A673 (cell line): ENCODE measurements around the gene KRT79. TPM values are rescaled to one million over a fixed set of nuclear protein-coding genes. Genes with fewer than 3 reads are reported as not detected.

Experiments used
- BruUV-seq: library from RNA; stranded (reverse); fragments of 400-500 nt; replicated peaks from 2 replicates; lab custom pipeline; 2021; lab: Mats Ljungman, UMichigan
- CTCF ChIA-PET: fragments of 300-600 bp; sonication (Branson Sonifier 250); formaldehyde crosslinking; loops from one replicate; lab custom pipeline; 2022; ENCODE audit warnings: antibody characterized with exemption; lab: Charles Lee
- POLR2A ChIA-PET: fragments of 300-600 bp; sonication (Branson Sonifier 250); formaldehyde crosslinking; loops from one replicate; lab custom pipeline; 2022; ENCODE audit warnings: antibody characterized with exemption; ENCODE audit not compliant: low non-redundant PET; lab: Charles Lee
- DNase-seq: peaks from one replicate; pipeline ENCODE4 v3.0.0-alpha.2; 2015; ENCODE audit warnings: low spot score
- H3K27ac ChIP-seq: fragments of 200-600 bp; sonication (generic); 2 replicates; pipeline ENCODE4 v1.5.1; 2016; ENCODE audit warnings: mixed run types, low read depth, mild to moderate bottlenecking, mixed read lengths, antibody characterized with exemption, low read length; ENCODE audit not compliant: poor library complexity, severe bottlenecking
- H3K27me3 ChIP-seq: fragments of 200-600 bp; sonication (generic); replicated peaks from 2 replicates; pipeline ENCODE4 v1.6.1; 2017; ENCODE audit warnings: mixed run types, low read depth, mild to moderate bottlenecking, mixed read lengths, antibody characterized with exemption, low read length; ENCODE audit not compliant: insufficient read depth, poor library complexity
- H3K36me3 ChIP-seq: fragments of 200-600 bp; sonication (generic); 2 replicates; pipeline ENCODE4 v1.6.1; 2016; ENCODE audit warnings: mixed run types, mild to moderate bottlenecking, mixed read lengths, antibody characterized with exemption, low read length; ENCODE audit not compliant: insufficient read depth, poor library complexity, severe bottlenecking
- H3K4me1 ChIP-seq: fragments of 200-600 bp; sonication (generic); 2 replicates; pipeline ENCODE4 v1.6.1; 2017; ENCODE audit warnings: mixed run types, mild to moderate bottlenecking, mixed read lengths, antibody characterized with exemption, low read length; ENCODE audit not compliant: insufficient read depth, poor library complexity, severe bottlenecking
- H3K4me3 ChIP-seq: fragments of 200-600 bp; sonication (generic); 2 replicates; pipeline ENCODE4 v1.5.1; 2016; ENCODE audit warnings: low read depth, mixed run types, mild to moderate bottlenecking, mixed read lengths, low read length; ENCODE audit not compliant: poor library complexity, severe bottlenecking
- H3K9me3 ChIP-seq: fragments of 200-600 bp; sonication (generic); 2 replicates; pipeline ENCODE4 v1.6.1; 2016; ENCODE audit warnings: mixed run types, low read depth, mild to moderate bottlenecking, mixed read lengths, antibody characterized with exemption, low read length; ENCODE audit not compliant: poor library complexity, severe bottlenecking
- EZH2 ChIP-seq: fragments of 200-600 bp; sonication (generic); IDR thresholded peaks from 2 replicates; pipeline ENCODE4 v1.6.1; 2017; ENCODE audit warnings: borderline replicate concordance, low read depth, mild to moderate bottlenecking, mixed read lengths, antibody characterized with exemption, low read length; ENCODE audit not compliant: poor library complexity, severe bottlenecking
- intact Hi-C: fragments of 100-400 bp; cut with micrococcal nuclease; formaldehyde crosslinking; loops from one replicate; pipeline ENCODE4 v1.10.0; 2022; ENCODE audit not compliant: unreplicated experiment
- total RNA-seq: library from RNA; stranded (reverse); gene quantifications from 2 replicates; pipeline ENCODE4 v1.2.3, GENCODE V29; 2021
- TF ChIP-seq, protein P1 (sequence below): fragments of 300-800, 200-600 bp; sonication (generic); conservative IDR thresholded peaks from 2 replicates; pipeline ENCODE4 v1.5.1; 2017; ENCODE audit warnings: low read depth, mild to moderate bottlenecking, antibody characterized with exemption, low read length, moderate library complexity, mixed read lengths

The KRT79 gene
- total RNA-seq, 1 experiment from 2014 or later: not detected

DNA sequence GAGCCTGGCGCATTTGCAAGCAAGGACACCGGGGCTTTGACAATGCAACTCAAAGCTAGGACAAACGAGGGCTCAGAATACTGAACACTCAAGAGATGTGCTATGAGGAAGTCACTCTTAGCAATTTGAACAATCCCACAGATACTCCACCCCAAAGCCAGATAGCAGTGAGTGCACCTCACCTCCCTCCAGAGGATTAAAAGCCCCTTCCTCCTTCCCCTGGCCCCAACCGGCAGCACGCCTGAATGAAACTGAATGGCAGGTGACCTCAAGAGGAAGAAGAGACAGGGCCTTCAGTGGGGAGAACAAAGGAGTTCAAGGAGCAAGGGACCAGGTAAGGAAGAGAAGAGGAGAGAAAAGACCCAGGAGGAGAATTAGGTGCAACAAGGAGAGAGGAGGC is 16.6 kb upstream of the KRT79 start:
- TF ChIP-seq, protein P1, sequence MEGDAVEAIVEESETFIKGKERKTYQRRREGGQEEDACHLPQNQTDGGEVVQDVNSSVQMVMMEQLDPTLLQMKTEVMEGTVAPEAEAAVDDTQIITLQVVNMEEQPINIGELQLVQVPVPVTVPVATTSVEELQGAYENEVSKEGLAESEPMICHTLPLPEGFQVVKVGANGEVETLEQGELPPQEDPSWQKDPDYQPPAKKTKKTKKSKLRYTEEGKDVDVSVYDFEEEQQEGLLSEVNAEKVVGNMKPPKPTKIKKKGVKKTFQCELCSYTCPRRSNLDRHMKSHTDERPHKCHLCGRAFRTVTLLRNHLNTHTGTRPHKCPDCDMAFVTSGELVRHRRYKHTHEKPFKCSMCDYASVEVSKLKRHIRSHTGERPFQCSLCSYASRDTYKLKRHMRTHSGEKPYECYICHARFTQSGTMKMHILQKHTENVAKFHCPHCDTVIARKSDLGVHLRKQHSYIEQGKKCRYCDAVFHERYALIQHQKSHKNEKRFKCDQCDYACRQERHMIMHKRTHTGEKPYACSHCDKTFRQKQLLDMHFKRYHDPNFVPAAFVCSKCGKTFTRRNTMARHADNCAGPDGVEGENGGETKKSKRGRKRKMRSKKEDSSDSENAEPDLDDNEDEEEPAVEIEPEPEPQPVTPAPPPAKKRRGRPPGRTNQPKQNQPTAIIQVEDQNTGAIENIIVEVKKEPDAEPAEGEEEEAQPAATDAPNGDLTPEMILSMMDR: no peak
- TF ChIP-seq EZH2: no peak
- no peaks in the 10 kb centered on the region for H3K4me1 ChIP-seq
- H3K4me3 ChIP-seq: no peak overlapping the region
- BruUV-seq: no TSS peak
- no peaks in the 10 kb centered on the region for H3K36me3 ChIP-seq
- POLR2A ChIA-PET: no interaction called here
- no peaks in the 10 kb centered on the region for H3K9me3 ChIP-seq
- H3K27me3 ChIP-seq: no peaks in the 10 kb centered on the region
- no peak overlapping the region for H3K27ac ChIP-seq
- CTCF ChIA-PET: no interaction called here
- no peak for DNase-seq
- intact Hi-C loops: no loop called here

GRCh38 chr12:52849511-52849910 is 15.4 kb upstream of the KRT79 start:
- intact Hi-C loops: no loop called here
- no peaks in the 10 kb centered on the region for H3K4me1 ChIP-seq
- TF ChIP-seq, protein P1: no peak
- TF ChIP-seq EZH2: no peak
- H3K4me3 ChIP-seq: no peak overlapping the region
- no peaks in the 10 kb centered on the region for H3K27me3 ChIP-seq
- H3K9me3 ChIP-seq: no peaks in the 10 kb centered on the region
- H3K27ac ChIP-seq: no peak overlapping the region
- BruUV-seq: no TSS peak
- ChIA-PET POLR2A (no interaction called here), CTCF (no interaction called here)
- no peak for DNase-seq
- H3K36me3 ChIP-seq: no peaks in the 10 kb centered on the region

DNA sequence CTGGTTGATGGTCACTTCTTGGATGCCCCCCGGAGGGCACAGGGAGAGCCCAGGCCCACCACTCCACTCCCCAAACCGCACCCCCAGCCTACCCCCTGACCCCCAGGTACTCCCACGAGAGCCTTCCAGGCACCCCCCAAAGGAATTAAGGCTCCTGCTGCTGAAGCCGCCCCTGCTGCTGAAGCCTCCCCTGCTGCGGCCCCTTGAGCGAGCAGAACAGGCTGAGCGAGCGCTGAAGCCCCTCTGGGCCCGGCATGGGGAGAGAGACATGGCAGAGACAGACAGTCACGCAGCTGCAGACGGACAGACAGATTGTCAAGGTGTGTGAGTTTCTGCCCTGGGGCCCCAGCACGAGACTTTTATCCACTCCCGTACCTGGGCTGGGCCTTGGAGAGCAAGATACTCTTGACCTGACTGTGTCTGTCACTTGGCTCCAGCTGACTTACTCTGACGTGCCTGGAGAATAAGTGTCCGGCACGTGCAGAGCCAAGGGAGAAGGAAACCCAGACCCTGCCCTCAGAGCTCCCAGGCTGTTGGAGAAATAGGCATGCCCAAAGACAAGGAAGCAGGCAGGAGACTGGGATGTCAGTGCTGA is 14.6 kb upstream of the KRT79 start, which contains the start of gene KRT78:
Gene KRT78, minus strand, starts transcription at position 334 of the 595 bp plus-strand sequence. Its CDS starts 64 bp downstream, at position 270.
- no peaks in the 10 kb centered on the region for H3K36me3 ChIP-seq
- no peaks in the 10 kb centered on the region for H3K4me1 ChIP-seq
- TF ChIP-seq EZH2: no peak
- TF ChIP-seq, protein P1: no peak
- no peak for DNase-seq
- ChIA-PET CTCF (no interaction called here), POLR2A (no interaction called here)
- no peak within 1 kb of the TSS for H3K4me3 ChIP-seq
- no TSS peak for BruUV-seq
- H3K27ac ChIP-seq: no peak within 1 kb of the TSS
- H3K27me3 ChIP-seq: no peaks in the 10 kb centered on the region
- intact Hi-C loops: no loop called here
- no peaks in the 10 kb centered on the region for H3K9me3 ChIP-seq
